NCI-H1417 treated with DMSO at 0.1 percent for 48 hours (cell line): ENCODE measurements around the gene ZNF790.
"Not testable (repeated sequence)": the region's sequence is repeated elsewhere in the genome, so short reads cannot be mapped to it uniquely, and the experiment has no call there.

Experiments
- DNase-seq: peaks from one replicate; lab custom pipeline; 2025; lab: John Stamatoyannopoulos, UW

The ZNF790 gene

GRCh38 chr19:36837906-36838783 lies at the start of gene ZNF790:
Gene ZNF790, minus strand, starts transcription at chr19:36838387. Its CDS starts 12,768 bp downstream, at chr19:36825619.
- peak; percentile 31 for DNase-seq

- no peak for DNase-seq
Measured at GRCh38 chr19:36876993-36877938, 39.1 kb upstream of the ZNF790 start.

GRCh38 chr19:36851898-36852297 lies 13.7 kb upstream of the ZNF790 start:
- DNase-seq: no peak

GRCh38 chr19:36850559-36851442 lies 12.6 kb upstream of the ZNF790 start, which contains the start of gene ZNF345:
Gene ZNF345, plus strand, starts transcription at chr19:36850876. Its CDS starts 25,955 bp downstream, at chr19:36876831.
- DNase-seq: peak; percentile 50

- DNase-seq: no peak
Measured at GRCh38 chr19:36849701-36850558, 11.7 kb upstream of the ZNF790 start.

- DNase-seq: no peak
Measured at GRCh38 chr19:36847968-36848367, 9.8 kb upstream of the ZNF790 start.

GRCh38 chr19:36838784-36839324 lies 667 bp upstream of the ZNF790 start:
- DNase-seq: no peak

GRCh38 chr19:36837176-36837905 lies 846 bp downstream of the ZNF790 start:
- DNase-seq: no peak

- DNase-seq: no peak
Measured at GRCh38 chr19:36833430-36833829, 4.8 kb downstream of the ZNF790 start.

- DNase-seq: no peak
Measured at GRCh38 chr19:36821758-36822157, 16.4 kb downstream of the ZNF790 start.

- no peak for DNase-seq
Measured at GRCh38 chr19:36819130-36819630, 19.0 kb downstream of the ZNF790 start.

- no peak for DNase-seq
Measured at GRCh38 chr19:36807029-36807428, 31.2 kb downstream of the ZNF790 start.

- DNase-seq: no peak
Measured at GRCh38 chr19:36805364-36805763, 32.8 kb downstream of the ZNF790 start.

GRCh38 chr19:36797786-36798108 lies 40.4 kb downstream of the ZNF790 start:
- DNase-seq: no peak

GRCh38 chr19:36796714-36796992 lies 41.5 kb downstream of the ZNF790 start:
- no peak for DNase-seq

- DNase-seq: not testable (repeated sequence)
Measured at GRCh38 chr19:36791420-36792141, 46.6 kb downstream of the ZNF790 start.

- DNase-seq: no peak
Measured at GRCh38 chr19:36775768-36776167, 62.4 kb downstream of the ZNF790 start.

- DNase-seq: no peak
Measured at GRCh38 chr19:36773223-36773579, 65.0 kb downstream of the ZNF790 start.
